GM21723 (cell line): ENCODE results near the gene CARD9.
A peak's percentile ranks its signal among the peaks of the same experiment; 100 is the strongest.
"Not testable (repeated sequence)": the region's sequence is repeated elsewhere in the genome, so short reads cannot be mapped to it uniquely, and the experiment has no call there.

Source experiments
- ATAC-seq: cut with Tn5 transposase; IDR thresholded peaks from one replicate; pipeline ENCODE4 v1.9.1; 2021; ENCODE audit warnings: mild to moderate bottlenecking, moderate library complexity; ENCODE audit not compliant: unreplicated experiment

Gene CARD9

GRCh38 chr9:136373300-136374182 is at the start of gene CARD9:
CARD9 (minus strand) TSS chr9:136373669; CDS start chr9:136372078, 1,591 bp downstream.
- no peak for ATAC-seq

- no peak for ATAC-seq
Observed at GRCh38 chr9:136422876-136423275, 49.4 kb upstream of the CARD9 start.

GRCh38 chr9:136421791-136422190 is 48.3 kb upstream of the CARD9 start:
- no peak for ATAC-seq

GRCh38 chr9:136419092-136419420 is 45.6 kb upstream of the CARD9 start:
- no peak for ATAC-seq

GRCh38 chr9:136418182-136419091 is 45.0 kb upstream of the CARD9 start:
- no peak for ATAC-seq

GRCh38 chr9:136416914-136417313 is 43.4 kb upstream of the CARD9 start:
- no peak for ATAC-seq

GRCh38 chr9:136416427-136416826 is 43.0 kb upstream of the CARD9 start:
- no peak for ATAC-seq

GRCh38 chr9:136412962-136413361 is 39.5 kb upstream of the CARD9 start:
- ATAC-seq: no peak

- no peak for ATAC-seq
Observed at GRCh38 chr9:136411378-136411777, 37.9 kb upstream of the CARD9 start.

- ATAC-seq: peak; percentile 73
Observed at GRCh38 chr9:136410500-136411287, 37.2 kb upstream of the CARD9 start, which contains the start of the genes ENTR1 and PMPCA. ENTR1 (minus strand) TSS chr9:136410614; CDS start chr9:136410397, 217 bp downstream. PMPCA (plus strand) TSS chr9:136410658; CDS start chr9:136410669, 11 bp downstream.

- peak; percentile 26 for ATAC-seq
Observed at GRCh38 chr9:136409557-136410455, 36.3 kb upstream of the CARD9 start.

- ATAC-seq: no peak
Observed at GRCh38 chr9:136407911-136408310, 34.4 kb upstream of the CARD9 start.

- ATAC-seq: not testable (repeated sequence)
Observed at GRCh38 chr9:136407061-136407460, 33.6 kb upstream of the CARD9 start.

- ATAC-seq: not testable (repeated sequence)
Observed at GRCh38 chr9:136405904-136406303, 32.4 kb upstream of the CARD9 start.

GRCh38 chr9:136405481-136405880 is 32.0 kb upstream of the CARD9 start:
- ATAC-seq: no peak

- no peak for ATAC-seq
Observed at GRCh38 chr9:136404801-136405136, 31.3 kb upstream of the CARD9 start.

GRCh38 chr9:136403915-136404800 is 30.7 kb upstream of the CARD9 start:
- no peak for ATAC-seq

GRCh38 chr9:136403538-136403914 is 30.1 kb upstream of the CARD9 start:
- ATAC-seq: no peak

- no peak for ATAC-seq
Observed at GRCh38 chr9:136402067-136402466, 28.6 kb upstream of the CARD9 start.
